Rectal smooth muscle tissue (tissue), 1 donor: Measurements from ENCODE around the gene SETD3.

Experiments
- H3K27ac ChIP-seq: one replicate; pipeline ENCODE4 v1.7.0; 2013; ENCODE audit warnings: low read depth, low read length, inconsistent platforms
- H3K27me3 ChIP-seq: one replicate; pipeline ENCODE4 v1.7.0; 2013; ENCODE audit warnings: low read length; ENCODE audit not compliant: control insufficient read depth, insufficient read depth
- H3K36me3 ChIP-seq: one replicate; pipeline ENCODE4 v1.7.0; 2013; ENCODE audit warnings: low read length; ENCODE audit not compliant: control insufficient read depth, insufficient read depth
- H3K4me1 ChIP-seq: one replicate; pipeline ENCODE4 v1.7.0; 2013; ENCODE audit warnings: low read length; ENCODE audit not compliant: control insufficient read depth, insufficient read depth
- H3K4me3 ChIP-seq: one replicate; pipeline ENCODE4 v1.7.0; 2013; ENCODE audit warnings: low read length
- H3K9ac ChIP-seq: one replicate; pipeline ENCODE4 v1.7.0; 2013; ENCODE audit warnings: low read length

The SETD3 gene

DNA sequence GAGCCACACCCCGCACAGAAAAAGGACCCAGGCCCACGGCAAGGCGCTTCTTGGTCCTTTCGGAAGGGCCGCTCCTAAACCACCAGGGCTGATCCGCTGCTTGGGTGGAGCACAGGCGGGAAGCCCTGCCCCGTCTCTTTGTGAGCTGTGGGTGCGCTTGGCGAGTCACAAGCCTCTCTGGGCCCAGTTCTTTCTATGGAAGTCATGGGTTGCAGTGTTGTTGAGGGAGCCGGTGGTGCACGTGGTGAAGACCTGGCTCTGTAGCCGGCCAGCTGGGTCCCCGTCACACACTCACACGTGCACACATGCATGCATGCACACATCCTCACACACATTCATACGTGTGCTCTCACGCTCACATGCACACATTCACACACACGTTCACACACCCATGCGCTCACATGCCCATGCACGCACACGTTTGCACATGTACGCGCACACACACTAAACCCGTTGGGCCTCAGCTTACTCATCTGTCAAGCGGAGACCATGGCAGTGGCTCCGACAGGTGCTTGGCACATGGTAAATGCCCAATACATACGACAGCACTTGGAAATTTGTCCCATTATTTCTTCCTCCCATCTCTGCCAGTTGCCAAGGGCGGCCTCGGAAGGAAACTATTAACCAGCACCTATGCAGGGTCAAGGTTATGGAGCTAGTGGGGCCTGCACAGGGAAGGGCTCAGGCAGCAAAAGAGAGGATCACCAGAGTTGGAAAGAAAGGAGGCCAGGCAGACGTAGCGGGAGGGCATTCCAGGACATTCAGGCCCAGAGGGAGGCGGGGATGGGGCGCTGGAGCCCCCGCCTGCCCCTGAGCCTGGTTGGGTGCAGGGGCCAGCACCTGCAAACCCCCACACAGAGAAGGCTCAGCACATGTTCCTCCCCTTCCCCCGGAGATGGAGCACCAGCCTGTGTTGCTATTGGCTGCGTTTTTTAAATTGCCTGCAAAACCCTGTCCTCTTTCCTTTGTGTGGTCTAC is 96.9 kb downstream of the SETD3 start:
- H3K4me1 ChIP-seq: no peaks in the 10 kb centered on the region
- no peak overlapping the region for H3K4me3 ChIP-seq
- no peak overlapping the region for H3K27ac ChIP-seq
- peaks cover 19% of the 10 kb centered on the region for H3K27me3 ChIP-seq
- H3K36me3 ChIP-seq: no peaks in the 10 kb centered on the region
- no peak overlapping the region for H3K9ac ChIP-seq

- no peaks in the 10 kb centered on the region for H3K4me1 ChIP-seq
- no peaks in the 10 kb centered on the region for H3K36me3 ChIP-seq
- no peak overlapping the region for H3K27ac ChIP-seq
- peaks cover 19% of the 10 kb centered on the region for H3K27me3 ChIP-seq
- H3K9ac ChIP-seq: no peak overlapping the region
- no peak overlapping the region for H3K4me3 ChIP-seq
Measured at GRCh38 chr14:99382781-99383471, 97.7 kb downstream of the SETD3 start.

- Histone ChIP-seq H3K4me3 (no peak overlapping the region), H3K27me3 (peaks cover 19% of the 10 kb centered on the region), H3K36me3 (no peaks in the 10 kb centered on the region), H3K4me1 (no peaks in the 10 kb centered on the region), H3K27ac (no peak overlapping the region), H3K9ac (no peak overlapping the region)
Measured at GRCh38 chr14:99382071-99382470, 98.6 kb downstream of the SETD3 start.

- Histone ChIP-seq H3K4me1 (no peaks in the 10 kb centered on the region), H3K9ac (no peak overlapping the region), H3K4me3 (no peak overlapping the region), H3K36me3 (no peaks in the 10 kb centered on the region), H3K27me3 (peaks cover 19% of the 10 kb centered on the region), H3K27ac (no peak overlapping the region)
Measured at GRCh38 chr14:99381688-99382060, 99.0 kb downstream of the SETD3 start.

DNA sequence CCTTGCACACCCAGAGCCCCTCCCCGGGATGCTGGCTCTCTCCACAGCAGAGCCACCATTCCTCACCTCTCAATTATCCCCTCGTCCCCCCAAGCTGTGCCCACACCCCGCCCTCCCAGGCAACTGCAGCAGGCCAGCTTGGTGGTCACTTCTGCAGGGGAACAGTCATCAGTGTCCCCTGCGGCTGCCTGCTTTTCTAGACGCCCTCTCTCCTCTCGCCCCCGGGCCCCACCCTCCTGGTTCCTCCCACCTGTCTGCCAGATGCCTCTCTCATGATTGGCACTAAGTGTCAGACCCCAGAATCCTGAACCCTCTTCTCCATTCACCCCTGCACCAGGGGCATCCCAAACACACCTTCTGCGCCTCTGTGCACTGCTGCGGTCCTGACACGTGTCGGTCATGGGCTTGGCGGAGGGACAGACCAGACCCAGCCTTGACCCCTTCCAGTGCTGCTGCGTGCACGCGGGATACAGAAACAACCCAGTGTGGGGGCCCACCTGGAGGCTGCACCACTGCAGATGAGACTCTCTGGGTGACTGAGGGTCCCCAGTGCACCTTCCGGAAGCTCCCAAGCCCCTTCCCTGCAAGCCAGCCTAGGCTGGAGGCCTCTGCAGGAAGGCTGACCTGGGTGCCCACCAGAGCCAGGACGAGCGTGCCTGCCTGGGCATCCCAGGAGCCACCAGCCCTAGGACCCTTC is 99.5 kb downstream of the SETD3 start:
- no peak overlapping the region for H3K4me3 ChIP-seq
- no peak overlapping the region for H3K27ac ChIP-seq
- H3K36me3 ChIP-seq: no peaks in the 10 kb centered on the region
- peaks cover 17% of the 10 kb centered on the region for H3K27me3 ChIP-seq
- no peak overlapping the region for H3K9ac ChIP-seq
- no peaks in the 10 kb centered on the region for H3K4me1 ChIP-seq

DNA sequence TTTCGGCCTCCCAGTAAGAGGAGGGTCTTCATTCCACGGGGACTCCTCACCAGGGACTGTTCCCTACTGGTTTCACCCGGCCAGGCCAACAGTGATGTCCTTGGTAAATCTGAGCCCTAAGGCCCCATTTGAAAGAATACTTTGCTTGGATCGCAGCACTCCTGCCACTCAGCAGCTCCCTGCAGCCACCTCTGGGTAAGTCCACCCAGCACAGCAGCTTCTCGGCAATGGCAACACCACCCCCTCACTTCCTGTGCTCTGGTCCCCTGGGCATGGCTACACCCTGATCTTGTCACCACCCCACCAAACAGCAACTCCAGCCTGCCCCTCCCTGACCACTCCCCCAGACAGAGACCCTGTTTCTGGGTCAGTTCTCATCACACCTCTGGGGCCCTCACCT is 100.3 kb downstream of the SETD3 start:
- no peak overlapping the region for H3K9ac ChIP-seq
- no peaks in the 10 kb centered on the region for H3K36me3 ChIP-seq
- H3K27me3 ChIP-seq: peaks cover 12% of the 10 kb centered on the region

DNA sequence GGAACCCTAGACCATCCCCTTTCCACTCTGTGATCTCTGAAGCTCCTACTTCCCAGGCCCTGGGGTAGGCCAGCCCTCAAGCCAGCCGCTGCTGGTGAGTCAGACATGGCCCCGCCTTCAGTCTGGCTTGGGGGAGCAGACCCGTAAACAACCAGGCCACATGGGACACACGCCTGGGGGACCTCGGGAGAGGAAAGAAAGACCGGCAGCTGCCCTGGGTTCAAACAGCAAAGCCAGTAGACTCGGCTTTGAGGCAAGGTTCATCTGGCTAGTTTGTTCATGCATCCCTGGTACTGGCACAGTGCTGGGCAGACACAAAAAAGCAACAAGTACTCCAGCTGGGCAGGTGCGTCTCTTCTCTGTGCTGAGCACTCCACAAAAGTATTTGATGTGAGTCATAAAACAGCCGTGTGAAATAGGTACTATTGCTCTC is 101.9 kb downstream of the SETD3 start:
- no peaks in the 10 kb centered on the region for H3K4me1 ChIP-seq
- H3K36me3 ChIP-seq: no peaks in the 10 kb centered on the region
- no peak overlapping the region for H3K9ac ChIP-seq
- H3K27me3 ChIP-seq: peaks cover 6% of the 10 kb centered on the region
- no peak overlapping the region for H3K4me3 ChIP-seq
- no peak overlapping the region for H3K27ac ChIP-seq

More for the DNA sequence above, 100.3 kb downstream of the SETD3 start:
- Histone ChIP-seq H3K4me3 (no peak overlapping the region), H3K4me1 (no peaks in the 10 kb centered on the region), H3K27ac (no peak overlapping the region)

DNA sequence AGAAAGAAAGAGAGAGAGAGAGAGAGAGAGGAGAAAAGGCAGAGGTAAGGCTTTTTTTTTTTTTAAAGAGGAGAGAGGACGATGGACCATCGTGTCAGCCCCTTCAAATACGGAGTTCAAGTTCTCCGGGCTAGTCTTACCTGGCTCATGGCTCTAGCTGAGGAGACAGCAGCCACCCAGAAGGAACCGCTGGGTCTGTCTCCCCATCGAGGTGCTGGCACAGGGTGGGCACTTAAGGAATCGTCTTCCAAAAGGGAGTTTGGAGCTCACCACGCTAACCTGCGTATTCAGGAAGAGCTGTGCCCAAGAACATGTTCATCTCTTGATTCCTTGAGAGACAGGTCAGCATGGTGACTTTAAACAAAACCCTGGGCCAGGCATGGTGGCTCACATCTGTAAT is 102.7 kb downstream of the SETD3 start:
- no peak overlapping the region for H3K9ac ChIP-seq

GRCh38 chr14:99374964-99375363 is 105.7 kb downstream of the SETD3 start:
- no peak overlapping the region for H3K4me3 ChIP-seq
- H3K27ac ChIP-seq: no peak overlapping the region
- H3K36me3 ChIP-seq: no peaks in the 10 kb centered on the region
- H3K4me1 ChIP-seq: no peaks in the 10 kb centered on the region
- no peak overlapping the region for H3K9ac ChIP-seq
- no peaks in the 10 kb centered on the region for H3K27me3 ChIP-seq

More for the DNA sequence above, 102.7 kb downstream of the SETD3 start:
- Histone ChIP-seq H3K4me1 (no peaks in the 10 kb centered on the region), H3K27me3 (peaks cover 4% of the 10 kb centered on the region), H3K4me3 (no peak overlapping the region), H3K36me3 (no peaks in the 10 kb centered on the region), H3K27ac (no peak overlapping the region)

GRCh38 chr14:99363616-99364290 is 116.9 kb downstream of the SETD3 start:
- Histone ChIP-seq H3K9ac (no peak overlapping the region), H3K4me1 (no peaks in the 10 kb centered on the region), H3K27me3 (no peaks in the 10 kb centered on the region), H3K27ac (no peak overlapping the region), H3K4me3 (no peak overlapping the region), H3K36me3 (no peaks in the 10 kb centered on the region)

DNA sequence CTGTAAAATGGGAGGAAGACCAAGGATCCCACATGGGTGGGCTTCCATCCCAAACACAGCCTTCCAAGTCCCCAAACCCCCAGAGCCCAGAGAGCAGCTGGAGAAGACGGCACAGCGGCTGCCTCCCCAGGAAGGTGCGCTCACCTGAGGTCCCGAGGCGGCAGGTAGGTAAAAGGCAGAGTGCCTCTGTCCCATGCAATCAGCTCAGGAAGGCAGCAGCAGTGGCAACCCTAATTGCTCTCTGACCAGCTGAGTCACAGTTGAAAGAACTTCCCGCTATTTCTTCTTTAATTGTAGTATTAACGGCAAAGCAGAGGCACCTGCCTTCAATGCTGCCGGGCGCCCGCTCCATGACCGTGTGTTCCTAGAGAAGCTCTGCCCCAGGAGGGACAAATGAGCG is 117.6 kb downstream of the SETD3 start:
- H3K36me3 ChIP-seq: no peaks in the 10 kb centered on the region
- no peaks in the 10 kb centered on the region for H3K4me1 ChIP-seq
- no peak overlapping the region for H3K4me3 ChIP-seq
- H3K27ac ChIP-seq: no peak overlapping the region
- H3K27me3 ChIP-seq: no peaks in the 10 kb centered on the region
- no peak overlapping the region for H3K9ac ChIP-seq
